GM12864 (cell line): ENCODE results near the gene RMI2.

Source experiments
- DNase-seq: peaks from one replicate; pipeline ENCODE4 v3.0.0-alpha.2; 2011; ENCODE audit warnings: low read depth
- H3K4me3 ChIP-seq: 2 replicates; pipeline ENCODE4 v1.5.1; 2011; ENCODE audit warnings: mild to moderate bottlenecking, low read depth, low read length, control low read depth
- CTCF ChIP-seq: IDR thresholded peaks from 2 replicates; pipeline ENCODE4 v1.5.1; 2011; ENCODE audit warnings: low read depth, mild to moderate bottlenecking, moderate library complexity, low read length, control low read depth, inconsistent platforms; ENCODE audit errors: missing control alignments

The RMI2 gene

DNA sequence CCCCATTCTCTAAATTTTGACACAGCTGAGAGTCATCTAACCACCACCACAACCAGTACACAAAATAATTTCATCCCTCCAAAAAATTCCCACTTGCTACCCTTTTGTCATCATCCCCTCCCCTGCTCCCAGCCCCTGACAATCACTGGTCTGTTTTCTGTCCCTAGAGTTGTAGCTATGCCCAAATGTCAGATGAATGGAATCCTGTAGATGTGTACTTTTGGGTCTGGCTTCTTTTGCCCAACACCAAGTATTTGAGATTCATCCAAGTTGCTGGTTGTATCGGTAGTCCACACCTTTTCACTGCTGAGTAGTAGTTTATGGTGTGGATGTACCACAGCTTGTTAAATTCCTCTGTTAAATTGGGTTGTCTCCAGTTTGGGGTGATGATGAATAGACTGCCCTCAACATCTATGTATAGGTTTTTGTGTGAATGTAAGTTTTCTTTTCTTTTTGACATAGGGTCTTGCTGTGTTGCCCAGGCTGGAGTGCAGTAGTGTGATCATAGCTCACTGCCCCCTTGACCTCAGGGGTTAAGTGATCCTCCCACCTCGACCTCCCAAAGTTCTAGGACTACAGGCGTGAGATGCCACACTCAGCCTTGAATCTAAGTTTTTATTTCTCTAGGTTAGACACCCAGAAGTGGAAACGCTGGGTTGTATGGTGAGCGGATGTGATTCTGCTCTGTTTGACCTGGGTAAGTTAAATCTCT is 14.6 kb upstream of the RMI2 start:
- H3K4me3 ChIP-seq = no peak overlapping the region
- TF ChIP-seq CTCF = no peak
- no peak for DNase-seq

DNA sequence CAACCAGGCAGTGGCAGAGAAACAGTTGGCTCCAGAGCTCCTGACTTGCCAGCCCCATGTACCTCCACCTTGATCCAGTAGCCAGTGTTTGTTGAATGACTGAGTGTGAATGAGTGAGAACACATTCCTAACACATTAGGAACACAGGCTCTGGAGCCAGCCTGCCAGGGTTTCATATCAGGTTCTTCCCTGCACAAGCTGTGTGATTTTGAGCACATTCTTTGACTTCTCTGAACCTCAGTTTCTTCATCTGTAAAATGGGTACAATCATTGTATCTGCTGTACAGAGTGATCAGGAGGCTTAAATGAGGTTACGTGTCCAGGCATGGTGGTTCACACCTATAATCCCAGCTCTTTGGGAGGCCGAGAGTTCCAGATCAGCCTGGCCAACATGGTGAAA is 13.3 kb upstream of the RMI2 start:
- no peak for TF ChIP-seq CTCF
- no peak for DNase-seq
- no peak overlapping the region for H3K4me3 ChIP-seq

GRCh38 chr16:11333010-11333409 is 12.2 kb upstream of the RMI2 start:
- no peak for DNase-seq
- H3K4me3 ChIP-seq = no peak overlapping the region
- TF ChIP-seq CTCF = no peak

DNA sequence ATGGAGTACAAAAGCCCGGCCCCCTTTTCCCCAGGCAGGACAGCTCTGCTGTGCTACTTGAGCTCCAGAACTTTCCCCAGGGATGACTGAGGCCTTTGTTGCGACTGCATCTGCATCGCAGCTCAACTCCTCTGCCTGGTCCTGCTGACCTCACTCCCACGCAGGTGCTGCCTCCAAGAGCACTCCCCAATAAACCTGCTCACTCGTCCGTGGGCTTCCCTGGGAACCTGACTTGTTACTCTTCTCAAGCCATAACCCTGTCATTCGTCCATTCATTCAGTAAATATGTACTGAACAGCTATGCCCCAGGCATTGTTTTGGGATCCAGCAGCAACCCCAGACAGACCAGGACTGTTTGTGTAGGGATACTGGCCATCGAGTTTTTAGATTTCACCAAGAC is 11.6 kb upstream of the RMI2 start:
- no peak for DNase-seq
- no peak for TF ChIP-seq CTCF
- H3K4me3 ChIP-seq = no peak overlapping the region

DNA sequence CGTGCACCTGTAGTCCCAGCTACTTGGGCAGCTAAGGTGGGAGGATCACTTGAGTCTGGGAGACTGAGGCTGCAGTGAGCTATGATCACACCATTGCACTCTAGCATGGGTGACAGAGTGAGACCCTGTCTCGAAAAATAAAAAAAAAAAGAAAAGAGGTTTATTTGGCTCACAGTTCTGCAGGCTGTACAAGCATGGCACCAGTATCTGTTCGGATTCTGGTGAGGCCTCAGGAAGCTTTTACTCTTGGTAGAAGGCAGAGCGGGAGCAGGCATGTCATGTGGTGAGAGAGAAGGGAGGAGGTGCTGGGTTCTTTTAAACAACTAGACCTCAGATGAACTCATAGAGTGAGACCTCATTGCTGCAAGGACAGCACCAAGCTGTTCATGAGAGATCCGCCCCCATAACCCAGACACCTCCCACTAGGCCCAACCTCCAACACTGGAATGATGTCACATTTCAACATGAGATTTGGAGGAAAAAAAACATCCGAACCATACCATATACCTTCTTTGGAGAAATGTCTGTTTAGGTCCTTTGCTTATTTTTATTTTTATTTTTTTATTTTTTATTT is 10.3 kb upstream of the RMI2 start:
- no peak for DNase-seq
- no peak for TF ChIP-seq CTCF
- H3K4me3 ChIP-seq = no peak overlapping the region

- H3K4me3 ChIP-seq = no peak overlapping the region
- no peak for DNase-seq
- TF ChIP-seq CTCF = no peak
Observed at GRCh38 chr16:11339075-11339474, 6.2 kb upstream of the RMI2 start.

DNA sequence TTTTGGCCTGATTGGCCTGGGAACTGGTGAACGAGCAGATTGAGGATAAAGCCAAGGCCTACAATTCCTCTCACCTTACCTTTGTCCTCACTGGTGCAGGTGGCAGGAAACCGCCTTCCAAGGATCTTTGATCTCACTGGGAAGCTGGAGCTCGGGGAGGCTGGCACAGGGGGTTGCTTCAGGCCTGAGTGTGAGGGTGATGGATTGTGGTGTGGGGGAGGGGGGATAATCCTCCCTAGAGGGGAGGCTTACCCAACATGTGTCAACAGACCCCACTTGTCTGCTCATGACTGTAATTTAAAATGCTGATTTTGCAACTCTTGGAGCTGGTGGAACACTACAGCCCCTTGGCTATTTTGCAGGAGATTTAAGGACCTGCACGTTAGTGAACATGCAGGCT is 4.5 kb upstream of the RMI2 start:
- TF ChIP-seq CTCF = no peak

More for the DNA sequence above, 4.5 kb upstream of the RMI2 start:
- H3K4me3 ChIP-seq = no peak overlapping the region
- no peak for DNase-seq
